ENCODE measurements around the gene NFIB.

GRCh38 chr9:14164908-14165307 lies 149.0 kb downstream of the NFIB start:
- TF ChIP-seq ZNF549 (CRISPR knock-in tag; IDR thresholded peaks at IDR 0.05) (no peak), ZFP37 (CRISPR knock-in tag; IDR thresholded peaks at IDR 0.05; ENCODE audit: borderline replicate concordance) (no peak), ASH2L (IDR thresholded peaks at IDR 0.05; ENCODE audit: insufficient read length, low read depth, low read length) (no peak), CTCF (CRISPR knock-in tag; IDR thresholded peaks at IDR 0.05) (no peak), HNRNPUL1 (IDR thresholded peaks at IDR 0.05; ENCODE audit: low read depth, low read length) (no peak), HDAC2 (CRISPR knock-in tag; IDR thresholded peaks at IDR 0.05) (no peak), ZNF605 (CRISPR knock-in tag; IDR thresholded peaks at IDR 0.05) (no peak), MYC (CRISPR knock-in tag; IDR thresholded peaks at IDR 0.05; ENCODE audit: borderline replicate concordance) (no peak), FLYWCH1 (CRISPR knock-in tag; IDR thresholded peaks at IDR 0.05) (no peak), ZNF768 (CRISPR knock-in tag; IDR thresholded peaks at IDR 0.05) (no peak), CBFB (CRISPR knock-in tag; IDR thresholded peaks at IDR 0.05) (no peak), CBX2 (IDR thresholded peaks at IDR 0.05; ENCODE audit: low read depth, low read length) (no peak), CBX2 (CRISPR knock-in tag; IDR thresholded peaks at IDR 0.05; ENCODE audit: low read depth) (no peak)

Measured in HepG2 (cell line).